Measurements from ENCODE around the gene NHLH1. TPM values are rescaled to one million over a fixed set of nuclear protein-coding genes. Genes with fewer than 3 reads are reported as not detected.

Gene NHLH1
- total RNA-seq, 2 experiments from 2014 or later, result 0.63 to 0.68 TPM

DNA sequence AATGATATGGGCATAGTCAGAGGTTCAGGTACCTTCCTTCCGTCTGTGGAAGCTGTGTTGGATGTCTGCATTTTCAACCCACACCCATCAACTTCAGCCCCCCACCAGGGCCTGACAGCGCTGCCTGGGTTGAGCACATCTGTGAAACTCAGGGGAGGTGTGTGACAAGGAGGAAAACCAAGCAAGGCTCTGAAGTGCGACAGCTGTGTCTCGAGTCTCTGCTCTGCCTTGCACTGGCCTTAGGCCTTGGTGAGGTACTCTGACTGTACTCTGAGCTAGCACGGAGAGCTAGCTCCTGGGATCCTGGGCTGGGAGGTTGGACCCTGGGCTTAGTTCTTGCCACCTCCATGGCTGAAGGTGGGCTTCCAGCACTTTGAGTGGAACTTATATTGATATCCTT lies 42.6 kb downstream of the NHLH1 start:
- BruUV-seq (replicated peaks), result no TSS peak
- Histone ChIP-seq H3K9me2 (ENCODE audit: insufficient read depth, low read length) (no peaks in the 10 kb centered on the region), H3K4me1 (ENCODE audit: insufficient read depth, low read length, poor library complexity, severe bottlenecking) (no peaks in the 10 kb centered on the region), H3K79me2 (ENCODE audit: insufficient read depth, low read depth, low read length) (no peaks in the 10 kb centered on the region), H3K9me3 (ENCODE audit: low read length) (no peaks in the 10 kb centered on the region), H3K27ac (ENCODE audit: low read depth, low read length, poor library complexity, severe bottlenecking) (no peak overlapping the region), H3K4me3 (ENCODE audit: low read depth, low read length, poor library complexity, severe bottlenecking) (no peak overlapping the region), H3K36me3 (ENCODE audit: insufficient read depth, low read length) (no peaks in the 10 kb centered on the region), H2AFZ (ENCODE audit: low read length) (no peak overlapping the region), H4K20me1 (ENCODE audit: insufficient read depth, low read length) (no peaks in the 10 kb centered on the region), H3K4me2 (ENCODE audit: low read length) (no peak overlapping the region)
- DNase-seq (ENCODE audit: low spot score), result no peak
- CTCF ChIA-PET (ENCODE audit: unreplicated experiment), result no interaction called here
- intact Hi-C loops (cut with micrococcal nuclease; ENCODE audit: unreplicated experiment), result no loop called here
- POLR2A ChIA-PET, result no interaction called here
- TF ChIP-seq EZH2phosphoT487 (IDR thresholded peaks at IDR 0.05; ENCODE audit: borderline replicate concordance, low read depth, low read length), result no peak
- TF ChIP-seq, protein P1, sequence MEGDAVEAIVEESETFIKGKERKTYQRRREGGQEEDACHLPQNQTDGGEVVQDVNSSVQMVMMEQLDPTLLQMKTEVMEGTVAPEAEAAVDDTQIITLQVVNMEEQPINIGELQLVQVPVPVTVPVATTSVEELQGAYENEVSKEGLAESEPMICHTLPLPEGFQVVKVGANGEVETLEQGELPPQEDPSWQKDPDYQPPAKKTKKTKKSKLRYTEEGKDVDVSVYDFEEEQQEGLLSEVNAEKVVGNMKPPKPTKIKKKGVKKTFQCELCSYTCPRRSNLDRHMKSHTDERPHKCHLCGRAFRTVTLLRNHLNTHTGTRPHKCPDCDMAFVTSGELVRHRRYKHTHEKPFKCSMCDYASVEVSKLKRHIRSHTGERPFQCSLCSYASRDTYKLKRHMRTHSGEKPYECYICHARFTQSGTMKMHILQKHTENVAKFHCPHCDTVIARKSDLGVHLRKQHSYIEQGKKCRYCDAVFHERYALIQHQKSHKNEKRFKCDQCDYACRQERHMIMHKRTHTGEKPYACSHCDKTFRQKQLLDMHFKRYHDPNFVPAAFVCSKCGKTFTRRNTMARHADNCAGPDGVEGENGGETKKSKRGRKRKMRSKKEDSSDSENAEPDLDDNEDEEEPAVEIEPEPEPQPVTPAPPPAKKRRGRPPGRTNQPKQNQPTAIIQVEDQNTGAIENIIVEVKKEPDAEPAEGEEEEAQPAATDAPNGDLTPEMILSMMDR (conservative IDR thresholded peaks at IDR 0.05; ENCODE audit: low read length), result no peak

DNA sequence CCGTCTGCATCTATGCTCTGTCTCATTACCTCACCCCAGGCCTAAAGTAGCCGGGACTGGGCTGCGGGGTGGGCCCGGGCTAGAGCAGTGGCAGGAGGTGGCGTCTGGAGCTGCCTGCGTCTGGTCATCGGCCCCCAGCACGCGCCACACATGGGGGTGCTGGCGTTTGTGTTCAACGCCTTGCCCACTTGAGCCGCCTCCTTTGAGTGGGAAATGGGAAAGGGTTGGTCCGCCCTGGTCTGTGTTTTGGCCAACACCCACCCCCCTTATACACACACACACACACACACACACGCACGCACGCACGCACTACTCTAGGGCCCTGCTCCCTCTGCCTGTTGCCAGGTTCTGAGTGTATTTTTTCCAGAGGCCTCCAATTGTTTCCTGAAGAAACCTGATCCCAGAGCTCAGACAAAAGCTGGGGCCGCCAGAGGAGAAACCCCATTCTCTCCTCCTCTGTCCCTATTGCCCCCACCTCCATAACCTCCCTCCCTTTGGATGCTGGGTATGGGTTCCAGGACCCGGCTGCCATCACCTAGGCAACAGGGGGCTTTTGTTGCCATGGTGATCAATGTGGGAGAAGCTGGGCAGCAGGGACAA lies 43.6 kb downstream of the NHLH1 start:
- ChIA-PET POLR2A (no interaction called here), CTCF (ENCODE audit: unreplicated experiment) (no interaction called here)
- Histone ChIP-seq H3K4me1 (ENCODE audit: insufficient read depth, low read length, poor library complexity, severe bottlenecking) (no peaks in the 10 kb centered on the region), H3K4me3 (ENCODE audit: low read depth, low read length, poor library complexity, severe bottlenecking) (no peak overlapping the region), H3K36me3 (ENCODE audit: insufficient read depth, low read length) (no peaks in the 10 kb centered on the region), H3K79me2 (ENCODE audit: insufficient read depth, low read depth, low read length) (no peaks in the 10 kb centered on the region), H2AFZ (ENCODE audit: low read length) (no peak overlapping the region), H4K20me1 (ENCODE audit: insufficient read depth, low read length) (no peaks in the 10 kb centered on the region), H3K27ac (ENCODE audit: low read depth, low read length, poor library complexity, severe bottlenecking) (no peak overlapping the region), H3K9me3 (ENCODE audit: low read length) (no peaks in the 10 kb centered on the region), H3K9me2 (ENCODE audit: insufficient read depth, low read length) (no peaks in the 10 kb centered on the region), H3K4me2 (ENCODE audit: low read length) (no peak overlapping the region)
- no peak for DNase-seq (ENCODE audit: low spot score)
- intact Hi-C loops (cut with micrococcal nuclease; ENCODE audit: unreplicated experiment), result no loop called here
- no TSS peak for BruUV-seq (replicated peaks)
- TF ChIP-seq, protein P1 (conservative IDR thresholded peaks at IDR 0.05; ENCODE audit: low read length), result no peak
- no peak for TF ChIP-seq EZH2phosphoT487 (IDR thresholded peaks at IDR 0.05; ENCODE audit: borderline replicate concordance, low read depth, low read length)

DNA sequence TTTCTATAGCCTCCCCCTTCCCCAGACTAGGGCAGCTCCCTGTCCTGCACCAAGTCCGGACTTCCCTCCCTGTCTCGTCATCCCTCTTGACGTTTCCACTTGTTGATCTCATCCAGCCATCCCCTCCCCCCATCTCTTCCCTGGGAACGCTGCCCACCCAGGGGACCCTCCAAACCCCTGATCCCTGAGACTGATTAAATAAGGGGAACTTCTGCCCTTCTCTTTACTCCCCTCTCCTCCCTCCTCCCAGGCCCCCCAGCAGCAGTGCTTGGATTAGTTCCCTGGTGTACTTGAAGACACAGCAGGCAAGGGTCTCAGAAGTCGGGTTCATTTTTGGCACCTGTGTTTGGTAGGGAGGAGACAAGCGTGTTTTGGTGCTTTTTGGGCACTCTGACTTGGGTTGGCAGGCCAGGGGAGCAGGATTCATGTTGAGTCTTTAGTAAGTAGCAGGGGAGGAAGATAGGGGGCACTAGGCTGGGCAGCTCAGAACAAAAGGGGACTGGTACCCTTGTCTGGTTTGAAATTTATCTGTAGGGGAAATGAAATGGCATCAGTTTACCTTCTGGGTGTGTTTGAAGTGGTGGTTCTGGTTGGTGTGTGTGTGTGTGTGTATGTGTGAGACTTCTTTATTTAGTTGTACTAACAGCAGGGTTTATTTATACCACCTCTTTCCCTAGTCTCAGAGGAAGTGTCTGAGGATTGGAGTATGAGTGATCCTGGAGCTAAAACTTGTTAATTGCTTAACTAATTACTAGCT lies 44.6 kb downstream of the NHLH1 start:
- no peaks in the 10 kb centered on the region for H3K9me3 ChIP-seq (ENCODE audit: low read length)
- no peak overlapping the region for H3K4me3 ChIP-seq (ENCODE audit: low read depth, low read length, poor library complexity, severe bottlenecking)
- H2AFZ ChIP-seq (ENCODE audit: low read length), result no peak overlapping the region
- no peak overlapping the region for H3K4me2 ChIP-seq (ENCODE audit: low read length)
- BruUV-seq (replicated peaks), result no TSS peak
- H3K27ac ChIP-seq (ENCODE audit: low read depth, low read length, poor library complexity, severe bottlenecking), result no peak overlapping the region
- CTCF ChIA-PET (ENCODE audit: unreplicated experiment), result interaction anchor here (0.6 kb wide), 1 partner anchor 32 kb away, joined by 3 read pairs; no protein-coding TSS in a partner anchor
- no peaks in the 10 kb centered on the region for H3K9me2 ChIP-seq (ENCODE audit: insufficient read depth, low read length)
- H3K36me3 ChIP-seq (ENCODE audit: insufficient read depth, low read length), result no peaks in the 10 kb centered on the region
- H3K79me2 ChIP-seq (ENCODE audit: insufficient read depth, low read depth, low read length), result no peaks in the 10 kb centered on the region
- no peaks in the 10 kb centered on the region for H4K20me1 ChIP-seq (ENCODE audit: insufficient read depth, low read length)
- TF ChIP-seq, protein P1 (conservative IDR thresholded peaks at IDR 0.05; ENCODE audit: low read length), result 0 out of 2 replicates have a peak, but pooled peaks have one; percentile 16
- no peak for TF ChIP-seq EZH2phosphoT487 (IDR thresholded peaks at IDR 0.05; ENCODE audit: borderline replicate concordance, low read depth, low read length)
- POLR2A ChIA-PET, result no interaction called here
- H3K4me1 ChIP-seq (ENCODE audit: insufficient read depth, low read length, poor library complexity, severe bottlenecking), result no peaks in the 10 kb centered on the region
- intact Hi-C loops (cut with micrococcal nuclease; ENCODE audit: unreplicated experiment), result no loop called here
- DNase-seq (ENCODE audit: low spot score), result no peak

All from OCI-LY7 (cell line).